Memory B cell (primary cell): ENCODE data around the gene FAM114A2.
"Not testable (repeated sequence)": the region's sequence is repeated elsewhere in the genome, so short reads cannot be mapped to it uniquely, and the experiment has no call there.

Experiments used
- ATAC-seq: fragments of 150-1000 bp; cut with Tn5 transposase; 2 replicates; pipeline ENCODE4 v1.10.0; 2021; ENCODE audit warnings: low read depth, mild to moderate bottlenecking, moderate library complexity
- DNase-seq, 2 donors: peaks; one replicate each; pipeline ENCODE4 v3.0.0; 2022; ENCODE audit warnings: low spot score in 2 of 2
- H3K27ac Mint-ChIP-seq: one replicate; pipeline ENCODE4 v1.8.0; 2022; ENCODE audit warnings: mild to moderate bottlenecking, moderate library complexity, mixed read lengths
- H3K27me3 Mint-ChIP-seq: one replicate; pipeline ENCODE4 v1.8.0; 2022; ENCODE audit warnings: mixed read lengths
- H3K36me3 Mint-ChIP-seq: one replicate; pipeline ENCODE4 v1.8.0; 2022; ENCODE audit warnings: mild to moderate bottlenecking, mixed read lengths
- H3K4me1 Mint-ChIP-seq: one replicate; pipeline ENCODE4 v1.8.0; 2022; ENCODE audit warnings: mixed read lengths
- H3K4me3 Mint-ChIP-seq: one replicate; pipeline ENCODE4 v1.8.0; 2022; ENCODE audit warnings: mild to moderate bottlenecking, moderate library complexity, mixed read lengths
- H3K9me3 Mint-ChIP-seq: one replicate; pipeline ENCODE4 v1.8.0; 2022; ENCODE audit warnings: mixed read lengths

Gene FAM114A2

DNA sequence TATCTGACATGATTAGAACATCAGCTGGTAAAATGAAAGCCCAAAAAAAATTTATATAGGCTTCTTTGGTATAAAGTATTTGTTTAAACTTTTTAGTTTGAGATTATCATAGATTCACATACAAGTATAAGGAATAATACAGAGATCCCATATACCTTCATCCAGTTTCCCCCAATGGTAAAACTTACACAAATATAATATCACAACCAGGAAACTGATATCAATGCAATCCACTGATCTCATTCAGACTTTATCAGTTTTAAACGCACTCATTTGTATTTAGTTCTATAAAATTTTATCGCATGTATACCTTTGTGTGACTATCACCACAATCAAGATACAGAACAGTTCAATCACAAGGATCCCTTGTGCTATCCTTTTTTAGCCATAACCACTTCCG is 3.8 kb downstream of the FAM114A2 start:
- H3K4me3 Mint-ChIP-seq = no peak overlapping the region
- ATAC-seq = no peak
- no peak for DNase-seq
- H3K4me1 Mint-ChIP-seq = peaks cover 14% of the 10 kb centered on the region
- H3K27me3 Mint-ChIP-seq = no peaks in the 10 kb centered on the region
- H3K9me3 Mint-ChIP-seq = no peaks in the 10 kb centered on the region
- peaks cover 22% of the 10 kb centered on the region for H3K36me3 Mint-ChIP-seq
- H3K27ac Mint-ChIP-seq = no peak overlapping the region

- no peaks in the 10 kb centered on the region for H3K9me3 Mint-ChIP-seq
- no peaks in the 10 kb centered on the region for H3K27me3 Mint-ChIP-seq
- H3K27ac Mint-ChIP-seq = no peak overlapping the region
- peaks cover 2% of the 10 kb centered on the region for H3K4me1 Mint-ChIP-seq
- peaks cover 28% of the 10 kb centered on the region for H3K36me3 Mint-ChIP-seq
- no peak for DNase-seq
- H3K4me3 Mint-ChIP-seq = no peak overlapping the region
- no peak for ATAC-seq
Observed at GRCh38 chr5:154031937-154032489, 6.7 kb downstream of the FAM114A2 start.

DNA sequence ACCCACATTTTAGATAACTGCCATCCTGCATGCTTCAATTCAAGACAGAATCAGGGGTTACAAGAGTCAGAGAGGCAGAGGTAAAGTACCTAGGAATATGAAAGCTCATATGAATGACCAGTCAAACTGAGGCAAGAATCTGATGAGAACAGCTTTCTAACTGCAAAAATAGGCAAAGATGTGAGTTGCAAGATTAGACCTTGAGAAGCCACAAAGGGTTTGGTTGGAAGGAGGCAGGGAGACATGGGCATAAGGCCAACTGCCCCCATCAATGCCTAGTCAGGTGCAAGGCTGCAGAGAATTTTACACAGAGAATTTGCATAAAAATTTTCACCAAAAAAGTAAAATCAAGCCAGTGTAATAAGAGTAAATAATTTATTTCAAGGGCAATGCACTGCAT is 12.8 kb downstream of the FAM114A2 start:
- Mint-ChIP-seq H3K4me3 (no peak overlapping the region), H3K27ac (no peak overlapping the region), H3K36me3 (peaks cover 37% of the 10 kb centered on the region), H3K27me3 (no peaks in the 10 kb centered on the region), H3K4me1 (peaks cover 4% of the 10 kb centered on the region), H3K9me3 (peaks cover 1% of the 10 kb centered on the region)
- no peak for ATAC-seq
- DNase-seq = no peak

DNA sequence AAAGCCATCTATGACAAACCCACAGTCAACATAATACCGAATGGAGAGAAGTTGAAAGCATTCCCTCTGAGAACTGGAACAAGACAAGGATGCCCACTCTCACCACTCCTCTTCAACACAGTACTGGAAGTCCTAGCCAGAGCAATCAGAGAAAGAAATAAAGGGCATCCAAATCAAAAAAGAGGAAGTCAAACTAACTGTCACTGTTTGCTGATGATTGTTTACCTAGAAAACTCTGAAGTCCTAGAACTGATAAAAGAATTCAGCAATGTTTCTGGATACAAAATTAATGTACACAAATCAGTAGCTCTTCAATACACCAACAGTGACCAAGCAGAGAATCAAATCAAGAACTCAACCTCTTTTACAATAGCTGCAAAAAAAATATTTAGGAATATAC is 19.8 kb downstream of the FAM114A2 start:
- peaks cover 21% of the 10 kb centered on the region for H3K4me1 Mint-ChIP-seq
- H3K27me3 Mint-ChIP-seq, DNase-seq, H3K4me3 Mint-ChIP-seq, ATAC-seq, H3K9me3 Mint-ChIP-seq, H3K27ac Mint-ChIP-seq: not testable (repeated sequence)
- peaks cover 74% of the 10 kb centered on the region for H3K36me3 Mint-ChIP-seq

DNA sequence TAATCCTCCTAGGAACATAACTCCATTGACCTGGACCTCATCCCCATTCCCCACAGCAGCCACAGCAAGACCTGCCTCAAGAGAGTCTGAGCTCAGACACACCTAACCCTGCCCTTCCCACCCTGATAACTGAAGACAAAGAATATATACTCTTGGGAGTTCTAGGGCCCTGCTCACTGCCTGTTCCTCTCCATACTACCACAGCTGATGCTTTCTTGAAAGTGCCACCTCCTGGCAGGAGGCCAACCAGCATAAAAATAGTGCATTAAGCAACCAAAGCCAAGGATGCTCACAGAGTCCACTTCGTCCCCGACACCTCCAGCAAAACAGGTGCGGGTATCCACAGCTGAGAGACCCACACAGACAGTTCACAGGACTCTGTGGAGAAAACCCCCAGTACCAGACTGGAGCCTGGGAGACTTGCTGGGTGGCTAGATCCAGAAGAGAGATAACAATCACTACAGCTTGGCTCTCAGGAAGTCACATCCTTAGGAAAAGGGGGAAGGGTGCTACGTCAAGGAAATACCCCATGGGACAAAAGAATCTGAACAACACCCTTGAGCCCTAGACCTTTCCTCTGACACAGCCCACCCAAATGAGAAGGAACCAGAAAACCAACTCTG is 23.5 kb downstream of the FAM114A2 start:
- DNase-seq = no peak
- H3K27me3 Mint-ChIP-seq = no peaks in the 10 kb centered on the region
- H3K9me3 Mint-ChIP-seq = peaks cover 1% of the 10 kb centered on the region
- H3K27ac Mint-ChIP-seq = no peak overlapping the region
- H3K36me3 Mint-ChIP-seq = peaks cover 70% of the 10 kb centered on the region
- ATAC-seq = no peak
- H3K4me3 Mint-ChIP-seq = no peak overlapping the region
- peaks cover 16% of the 10 kb centered on the region for H3K4me1 Mint-ChIP-seq

DNA sequence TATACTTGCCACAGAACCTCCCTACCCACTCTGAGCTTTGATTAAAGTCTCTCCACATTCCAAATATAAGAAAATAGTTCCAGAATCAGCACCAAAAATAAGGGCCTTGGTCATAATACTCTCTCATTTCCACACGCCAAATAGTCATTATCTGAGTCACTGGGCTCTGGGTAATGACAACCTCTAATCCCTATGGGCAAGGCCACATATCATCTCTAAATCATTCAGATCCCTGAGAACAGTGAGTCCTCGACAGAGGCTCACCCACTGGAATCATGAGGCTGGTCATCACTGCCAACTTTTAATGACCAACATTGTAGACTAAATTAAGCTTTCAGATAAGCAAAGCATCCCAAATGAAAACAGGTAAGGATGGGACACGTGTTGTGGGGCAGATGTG is 28.1 kb downstream of the FAM114A2 start:
- H3K36me3 Mint-ChIP-seq = peaks cover 56% of the 10 kb centered on the region
- ATAC-seq (no peak), DNase-seq (no peak)
- peaks cover 1% of the 10 kb centered on the region for H3K9me3 Mint-ChIP-seq
- H3K4me1 Mint-ChIP-seq = no peaks in the 10 kb centered on the region
- no peaks in the 10 kb centered on the region for H3K27me3 Mint-ChIP-seq
- H3K27ac Mint-ChIP-seq = no peak overlapping the region
- H3K4me3 Mint-ChIP-seq = no peak overlapping the region

- no peak overlapping the region for H3K4me3 Mint-ChIP-seq
- ATAC-seq = no peak
- no peak overlapping the region for H3K27ac Mint-ChIP-seq
- H3K36me3 Mint-ChIP-seq = peaks cover 34% of the 10 kb centered on the region
- H3K27me3 Mint-ChIP-seq = no peaks in the 10 kb centered on the region
- H3K9me3 Mint-ChIP-seq = no peaks in the 10 kb centered on the region
- no peaks in the 10 kb centered on the region for H3K4me1 Mint-ChIP-seq
- no peak for DNase-seq
Observed at GRCh38 chr5:154005648-154006047, 33.1 kb downstream of the FAM114A2 start.

DNA sequence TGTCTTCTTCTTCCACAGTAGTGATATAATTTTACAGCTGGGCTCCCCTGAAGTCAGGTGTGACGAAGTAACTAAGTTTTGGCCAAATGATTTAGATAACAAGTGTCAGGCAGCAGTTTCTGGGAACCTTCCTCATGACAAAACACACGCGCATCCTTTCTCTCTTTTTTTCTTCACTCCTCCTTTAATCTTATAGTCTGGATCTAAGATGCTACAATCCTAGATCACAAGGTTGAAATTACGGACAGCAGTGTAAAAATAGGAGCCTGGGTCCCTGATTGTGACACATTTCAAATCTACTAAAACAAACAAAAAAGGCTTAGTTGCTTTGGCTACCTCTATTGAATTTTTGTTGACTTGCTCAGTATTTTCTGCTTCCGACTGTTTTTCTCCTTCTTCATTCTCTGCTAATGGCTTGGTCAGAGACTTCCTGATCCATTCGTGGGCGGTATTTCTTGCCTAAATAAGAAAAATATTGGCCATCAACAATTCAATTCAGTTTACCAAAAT is 36.1 kb downstream of the FAM114A2 start:
- Mint-ChIP-seq H3K4me1 (no peaks in the 10 kb centered on the region), H3K4me3 (no peak overlapping the region), H3K27ac (no peak overlapping the region), H3K27me3 (no peaks in the 10 kb centered on the region), H3K36me3 (peaks cover 39% of the 10 kb centered on the region), H3K9me3 (no peaks in the 10 kb centered on the region)
- ATAC-seq (no peak), DNase-seq (no peak)

- H3K4me1 Mint-ChIP-seq = no peaks in the 10 kb centered on the region
- H3K4me3 Mint-ChIP-seq = no peak overlapping the region
- no peak for DNase-seq
- no peak overlapping the region for H3K27ac Mint-ChIP-seq
- no peaks in the 10 kb centered on the region for H3K9me3 Mint-ChIP-seq
- peaks cover 43% of the 10 kb centered on the region for H3K36me3 Mint-ChIP-seq
- H3K27me3 Mint-ChIP-seq = no peaks in the 10 kb centered on the region
- no peak for ATAC-seq
Observed at GRCh38 chr5:154002093-154002492, 36.6 kb downstream of the FAM114A2 start.

GRCh38 chr5:154000703-154001102 is 38.0 kb downstream of the FAM114A2 start:
- DNase-seq (no peak), ATAC-seq (no peak)
- Mint-ChIP-seq H3K36me3 (peaks cover 43% of the 10 kb centered on the region), H3K9me3 (no peaks in the 10 kb centered on the region), H3K27me3 (no peaks in the 10 kb centered on the region), H3K27ac (no peak overlapping the region), H3K4me1 (no peaks in the 10 kb centered on the region), H3K4me3 (no peak overlapping the region)

GRCh38 chr5:153999995-154000394 is 38.7 kb downstream of the FAM114A2 start:
- Mint-ChIP-seq H3K4me1 (no peaks in the 10 kb centered on the region), H3K27me3 (no peaks in the 10 kb centered on the region), H3K4me3 (no peak overlapping the region), H3K27ac (no peak overlapping the region), H3K9me3 (no peaks in the 10 kb centered on the region), H3K36me3 (peaks cover 45% of the 10 kb centered on the region)
- no peak for ATAC-seq
- no peak for DNase-seq

DNA sequence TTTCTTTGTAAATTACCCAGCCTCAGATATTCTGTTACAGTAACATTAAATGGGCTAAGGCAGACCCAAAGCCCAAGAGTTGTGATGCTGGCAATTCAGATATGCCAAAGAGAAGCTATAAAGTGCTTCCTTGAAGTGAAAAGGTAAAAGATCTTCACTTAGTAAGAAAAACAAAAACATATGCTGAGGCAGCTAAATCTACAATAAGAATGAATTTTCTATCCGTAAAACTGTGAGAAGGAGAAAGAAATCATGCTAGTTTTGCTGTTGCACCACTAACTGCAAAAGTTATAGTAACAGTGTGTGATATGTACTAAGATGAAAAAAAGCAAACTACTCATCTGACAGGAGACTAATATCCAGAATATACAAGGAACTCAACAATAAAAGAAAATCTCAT is 39.9 kb downstream of the FAM114A2 start:
- no peaks in the 10 kb centered on the region for H3K4me1 Mint-ChIP-seq
- H3K27ac Mint-ChIP-seq = no peak overlapping the region
- no peaks in the 10 kb centered on the region for H3K9me3 Mint-ChIP-seq
- no peaks in the 10 kb centered on the region for H3K27me3 Mint-ChIP-seq
- no peak for DNase-seq
- peaks cover 46% of the 10 kb centered on the region for H3K36me3 Mint-ChIP-seq
- ATAC-seq = no peak
- no peak overlapping the region for H3K4me3 Mint-ChIP-seq

DNA sequence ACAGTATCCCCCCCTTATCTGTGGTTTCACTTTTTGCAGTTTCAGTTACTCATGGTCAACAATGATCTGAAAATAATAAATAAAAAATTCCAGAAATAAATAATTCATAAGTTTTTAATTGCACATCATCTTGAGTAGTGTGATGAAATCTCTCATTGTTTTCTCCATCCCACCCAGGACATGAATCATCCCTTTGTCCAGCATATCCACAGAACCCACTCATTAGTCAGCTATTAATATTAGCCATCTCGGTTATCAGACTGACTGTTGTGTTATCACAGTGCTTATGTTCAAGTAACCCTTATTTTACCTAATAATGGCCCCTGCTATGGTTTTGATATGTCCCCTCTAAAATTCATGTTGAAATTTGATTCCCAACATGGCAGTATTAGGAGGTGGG is 40.7 kb downstream of the FAM114A2 start:
- ATAC-seq = no peak

DNA sequence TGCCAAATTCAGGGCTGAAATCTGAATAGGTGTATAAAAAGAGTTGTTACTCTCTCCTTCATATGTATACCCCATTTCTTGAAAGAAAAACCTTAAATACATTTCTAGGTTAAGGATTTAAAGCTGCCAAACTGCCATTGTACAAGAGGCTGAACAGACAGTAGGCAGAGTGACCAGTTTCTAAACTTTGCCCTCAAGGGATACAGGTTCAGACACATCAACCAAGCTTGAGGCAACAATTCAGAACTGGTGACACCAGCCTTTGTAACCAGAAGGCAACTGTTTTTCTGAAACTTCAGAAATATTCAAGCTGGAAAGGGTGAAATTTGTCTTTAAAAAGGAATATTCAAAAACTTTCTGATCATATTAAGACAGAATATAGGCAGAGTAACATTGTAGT is 47.5 kb downstream of the FAM114A2 start:
- no peaks in the 10 kb centered on the region for H3K4me1 Mint-ChIP-seq
- DNase-seq (no peak), ATAC-seq (no peak)
- H3K27ac Mint-ChIP-seq = no peak overlapping the region
- no peaks in the 10 kb centered on the region for H3K27me3 Mint-ChIP-seq
- H3K9me3 Mint-ChIP-seq = no peaks in the 10 kb centered on the region
- H3K4me3 Mint-ChIP-seq = no peak overlapping the region
- H3K36me3 Mint-ChIP-seq = peaks cover 18% of the 10 kb centered on the region

More for the DNA sequence above, 40.7 kb downstream of the FAM114A2 start:
- no peak overlapping the region for H3K27ac Mint-ChIP-seq
- H3K4me1 Mint-ChIP-seq = no peaks in the 10 kb centered on the region
- DNase-seq = no peak
- peaks cover 46% of the 10 kb centered on the region for H3K36me3 Mint-ChIP-seq
- no peaks in the 10 kb centered on the region for H3K27me3 Mint-ChIP-seq
- H3K9me3 Mint-ChIP-seq = no peaks in the 10 kb centered on the region
- no peak overlapping the region for H3K4me3 Mint-ChIP-seq

DNA sequence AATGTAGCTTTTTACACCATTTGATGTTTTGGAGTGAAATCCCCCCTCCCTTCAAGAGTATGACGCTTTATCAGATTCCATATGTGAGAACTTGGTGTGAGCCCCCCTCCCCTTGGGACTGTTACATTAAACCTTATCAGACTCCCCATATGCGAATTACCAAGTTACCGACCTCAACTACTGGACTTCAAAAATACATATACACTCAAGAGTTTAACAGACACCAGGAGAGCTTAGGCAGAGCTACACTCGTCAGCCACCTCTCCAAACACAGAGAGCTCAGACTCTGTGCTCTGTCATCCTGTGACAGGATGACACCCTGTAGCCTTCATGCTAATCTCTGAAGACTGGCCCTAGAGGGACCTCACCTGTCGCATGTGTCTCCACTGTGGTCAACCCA is 50.2 kb downstream of the FAM114A2 start:
- Mint-ChIP-seq H3K4me3 (no peak overlapping the region), H3K4me1 (no peaks in the 10 kb centered on the region), H3K36me3 (peaks cover 7% of the 10 kb centered on the region), H3K9me3 (no peaks in the 10 kb centered on the region), H3K27ac (no peak overlapping the region), H3K27me3 (no peaks in the 10 kb centered on the region)
- DNase-seq = no peak
- no peak for ATAC-seq
